SHP77 treated with DMSO at 0.1 percent for 48 hours (cell line): ENCODE results near the gene BYSL.
"Not testable (repeated sequence)": the region's sequence is repeated elsewhere in the genome, so short reads cannot be mapped to it uniquely, and the experiment has no call there.

Experiments used
- DNase-seq: peaks from one replicate; lab custom pipeline; 2025; lab: John Stamatoyannopoulos, UW

Gene BYSL

GRCh38 chr6:41942067-41942851 is 21.0 kb downstream of the BYSL start:
- DNase-seq: no peak

- not testable (repeated sequence) for DNase-seq
Measured at GRCh38 chr6:41942882-41943281, 21.6 kb downstream of the BYSL start.

- no peak for DNase-seq
Measured at GRCh38 chr6:41943456-41943855, 22.2 kb downstream of the BYSL start.

GRCh38 chr6:41947581-41948220 is 26.4 kb downstream of the BYSL start:
- DNase-seq: no peak

- no peak for DNase-seq
Measured at GRCh38 chr6:41954668-41955067, 33.4 kb downstream of the BYSL start.

- no peak for DNase-seq
Measured at GRCh38 chr6:41955412-41955811, 34.1 kb downstream of the BYSL start.

GRCh38 chr6:41957117-41957516 is 35.8 kb downstream of the BYSL start:
- DNase-seq: no peak

GRCh38 chr6:41958022-41958856 is 36.9 kb downstream of the BYSL start:
- no peak for DNase-seq

- no peak for DNase-seq
Measured at GRCh38 chr6:41960028-41960427, 38.7 kb downstream of the BYSL start.

- no peak for DNase-seq
Measured at GRCh38 chr6:41963371-41963770, 42.1 kb downstream of the BYSL start.

GRCh38 chr6:41964201-41964887 is 43.0 kb downstream of the BYSL start:
- no peak for DNase-seq

- DNase-seq: no peak
Measured at GRCh38 chr6:41965429-41966213, 44.3 kb downstream of the BYSL start.

- no peak for DNase-seq
Measured at GRCh38 chr6:41966214-41966920, 45.1 kb downstream of the BYSL start.

- no peak for DNase-seq
Measured at GRCh38 chr6:41966961-41967311, 45.6 kb downstream of the BYSL start.

- DNase-seq: no peak
Measured at GRCh38 chr6:41967312-41968287, 46.3 kb downstream of the BYSL start.

- no peak for DNase-seq
Measured at GRCh38 chr6:41970436-41970846, 49.1 kb downstream of the BYSL start.

- no peak for DNase-seq
Measured at GRCh38 chr6:41972826-41973225, 51.5 kb downstream of the BYSL start.

GRCh38 chr6:41974281-41974825 is 53.1 kb downstream of the BYSL start:
- DNase-seq: no peak

GRCh38 chr6:41975276-41975675 is 54.0 kb downstream of the BYSL start:
- DNase-seq: no peak
